Measurements from ENCODE around the gene PTMS. TPM values are rescaled to one million over a fixed set of nuclear protein-coding genes. Genes with fewer than 3 reads are reported as not detected.

The PTMS gene, protein sequence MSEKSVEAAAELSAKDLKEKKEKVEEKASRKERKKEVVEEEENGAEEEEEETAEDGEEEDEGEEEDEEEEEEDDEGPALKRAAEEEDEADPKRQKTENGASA
- total RNA-seq: 146 and 275 TPM in 2 replicates

DNA sequence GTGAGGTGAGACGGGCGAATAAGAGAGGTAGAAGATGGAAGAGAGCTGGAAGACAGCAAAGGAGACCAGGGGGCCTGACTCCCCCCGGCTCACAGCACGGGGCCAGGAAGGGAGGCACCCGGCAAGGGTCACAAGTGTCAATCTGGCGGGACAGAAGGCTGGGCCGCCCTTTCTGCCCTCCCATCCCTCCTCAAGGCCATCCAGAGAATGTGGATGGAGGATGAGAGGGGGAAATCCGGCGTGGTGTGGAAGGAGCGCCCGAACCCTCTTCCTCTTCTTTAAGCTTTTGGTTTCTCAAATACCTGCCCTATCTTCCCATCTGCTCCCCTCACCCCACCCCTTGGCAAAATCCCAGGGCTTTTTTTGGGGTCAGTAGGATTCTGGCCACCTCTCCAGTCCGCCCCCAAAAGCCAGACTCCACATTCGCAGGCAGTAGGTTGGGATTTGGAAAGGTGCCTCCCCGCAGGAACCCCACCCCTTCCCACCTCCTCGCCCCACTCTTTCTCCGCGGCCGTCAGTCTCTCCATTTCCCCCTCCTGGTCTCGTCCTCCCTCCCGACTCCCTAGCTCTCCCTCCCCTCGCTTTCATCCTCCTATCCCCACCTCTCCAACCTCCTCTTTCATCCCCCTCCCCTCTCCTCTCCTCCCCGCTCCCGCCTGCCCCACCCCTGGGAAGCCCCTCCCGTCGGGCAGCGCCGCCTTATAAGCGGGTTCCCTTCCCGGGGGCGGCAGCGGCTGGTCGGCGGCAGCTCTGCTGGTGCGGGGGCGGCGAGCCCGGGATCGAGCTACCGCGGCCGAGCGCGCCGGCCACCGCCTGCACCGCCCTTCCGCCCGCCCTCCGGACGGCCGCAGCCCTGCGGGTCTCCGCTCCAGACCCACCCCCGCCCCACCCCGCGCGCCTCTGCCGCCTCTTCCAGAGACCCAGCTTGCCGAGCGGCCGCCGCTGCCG lies at the start of gene PTMS:
TSS of gene PTMS (plus strand) at position 730 of the 948 bp plus-strand sequence. CDS start 343 bp downstream, outside the sequence.

DNA sequence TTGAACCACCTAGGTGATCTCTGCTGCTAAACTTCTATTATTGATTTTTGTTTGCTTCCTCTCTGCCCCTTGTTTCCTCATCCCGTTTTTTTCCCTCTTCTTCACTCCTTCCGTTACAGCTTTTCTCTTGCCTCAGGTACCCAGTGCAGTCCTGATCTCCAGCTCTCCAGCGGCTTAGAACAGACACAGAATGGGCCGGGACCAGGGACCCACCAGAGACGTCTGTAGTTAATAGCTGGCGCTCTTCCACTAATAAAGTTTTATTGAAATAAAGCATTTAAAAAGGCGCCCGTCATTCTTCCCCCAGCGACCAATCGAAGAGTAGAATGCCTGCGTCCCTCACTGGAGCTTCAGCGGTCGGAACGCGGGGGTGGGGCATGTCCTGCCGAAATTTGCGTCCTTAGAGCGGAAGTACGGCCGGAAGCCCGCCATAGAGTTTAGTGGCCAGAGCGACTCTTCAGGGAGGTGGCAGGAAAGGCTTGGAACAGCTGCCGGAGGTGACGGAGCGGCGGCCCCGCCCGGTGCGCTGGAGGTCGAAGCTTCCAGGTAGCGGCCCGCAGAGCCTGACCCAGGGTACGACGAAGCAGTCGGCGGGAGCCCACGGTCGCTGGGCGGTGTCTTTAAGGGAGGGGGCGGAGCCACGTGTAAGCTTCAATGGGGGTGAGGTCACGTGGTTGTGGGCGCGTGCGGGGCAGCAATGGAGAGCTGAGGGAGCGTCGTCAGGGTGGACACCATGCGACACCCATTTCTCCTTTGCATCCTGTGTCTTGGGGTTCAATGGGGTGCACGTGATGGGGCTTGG lies 42.4 kb upstream of the PTMS start, which contains the start of gene COPS7A:
TSS of gene COPS7A (plus strand) at position 440 of the 802 bp plus-strand sequence. CDS start 611 bp downstream, outside the sequence.

DNA sequence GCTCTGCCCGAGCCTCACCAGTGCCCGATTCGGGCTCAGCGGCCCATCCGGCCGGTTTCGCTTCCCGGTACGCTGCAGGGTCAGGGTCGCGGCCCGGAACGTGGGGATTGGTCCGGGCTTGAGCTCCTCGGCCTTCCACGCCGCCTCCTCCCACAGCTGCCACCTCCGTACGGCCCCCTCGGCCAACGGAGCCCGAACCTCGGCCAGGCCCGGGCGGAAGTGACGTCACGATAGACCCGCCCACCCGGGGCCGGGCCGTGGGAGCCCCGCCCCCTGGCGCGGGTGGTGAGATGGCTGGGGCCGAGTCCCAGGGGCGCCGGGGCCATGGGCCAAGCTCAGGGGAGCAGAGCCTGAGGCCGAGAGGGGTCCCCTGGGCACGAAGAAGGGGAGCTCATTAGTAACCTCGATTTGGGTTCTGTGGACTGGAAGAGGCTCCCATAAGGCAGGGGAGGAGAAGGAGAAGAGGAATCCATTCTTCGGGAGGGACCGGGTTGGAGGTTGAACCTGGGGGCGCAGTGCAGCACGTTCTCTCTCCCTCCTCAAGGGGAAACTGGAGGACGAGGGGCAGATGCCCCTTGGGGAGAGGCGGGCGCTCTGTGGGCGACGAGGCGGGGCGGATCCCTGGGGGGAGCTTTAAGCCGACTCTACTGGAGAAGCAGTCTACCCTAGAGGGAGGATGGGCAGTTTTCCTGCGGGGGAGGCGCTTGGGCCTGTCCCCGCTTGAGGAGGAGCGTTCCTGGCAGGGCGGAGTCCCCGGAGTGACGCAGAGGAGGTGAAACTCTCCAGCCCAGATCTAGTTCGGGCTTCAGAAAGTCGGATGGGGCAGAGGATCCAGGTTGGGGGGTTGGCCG lies 13.0 kb upstream of the PTMS start, which contains the start of gene MLF2:
TSS of gene MLF2 (minus strand) at position 221 of the 851 bp plus-strand sequence. CDS start 807 bp downstream, outside the sequence.

DNA sequence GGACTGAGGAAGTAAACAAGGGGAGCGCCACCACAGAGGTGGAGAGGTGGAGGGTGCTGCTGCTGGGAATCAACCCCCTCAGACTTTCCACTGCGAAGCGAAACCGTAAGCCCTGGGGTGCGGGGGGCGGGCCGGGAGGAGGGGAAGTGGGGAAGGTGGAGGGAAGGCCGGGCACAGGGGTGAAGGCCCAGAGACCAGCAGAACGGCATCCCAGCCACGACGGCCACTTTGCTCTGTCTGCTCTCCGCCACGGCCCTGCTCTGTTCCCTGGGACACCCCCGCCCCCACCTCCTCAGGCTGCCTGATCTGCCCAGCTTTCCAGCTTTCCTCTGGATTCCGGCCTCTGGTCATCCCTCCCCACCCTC lies 6.2 kb downstream of the PTMS start, which contains the start of gene LAG3:
TSS of gene LAG3 (plus strand) at position 190 of the 365 bp plus-strand sequence. CDS start 333 bp downstream, outside the sequence.

DNA sequence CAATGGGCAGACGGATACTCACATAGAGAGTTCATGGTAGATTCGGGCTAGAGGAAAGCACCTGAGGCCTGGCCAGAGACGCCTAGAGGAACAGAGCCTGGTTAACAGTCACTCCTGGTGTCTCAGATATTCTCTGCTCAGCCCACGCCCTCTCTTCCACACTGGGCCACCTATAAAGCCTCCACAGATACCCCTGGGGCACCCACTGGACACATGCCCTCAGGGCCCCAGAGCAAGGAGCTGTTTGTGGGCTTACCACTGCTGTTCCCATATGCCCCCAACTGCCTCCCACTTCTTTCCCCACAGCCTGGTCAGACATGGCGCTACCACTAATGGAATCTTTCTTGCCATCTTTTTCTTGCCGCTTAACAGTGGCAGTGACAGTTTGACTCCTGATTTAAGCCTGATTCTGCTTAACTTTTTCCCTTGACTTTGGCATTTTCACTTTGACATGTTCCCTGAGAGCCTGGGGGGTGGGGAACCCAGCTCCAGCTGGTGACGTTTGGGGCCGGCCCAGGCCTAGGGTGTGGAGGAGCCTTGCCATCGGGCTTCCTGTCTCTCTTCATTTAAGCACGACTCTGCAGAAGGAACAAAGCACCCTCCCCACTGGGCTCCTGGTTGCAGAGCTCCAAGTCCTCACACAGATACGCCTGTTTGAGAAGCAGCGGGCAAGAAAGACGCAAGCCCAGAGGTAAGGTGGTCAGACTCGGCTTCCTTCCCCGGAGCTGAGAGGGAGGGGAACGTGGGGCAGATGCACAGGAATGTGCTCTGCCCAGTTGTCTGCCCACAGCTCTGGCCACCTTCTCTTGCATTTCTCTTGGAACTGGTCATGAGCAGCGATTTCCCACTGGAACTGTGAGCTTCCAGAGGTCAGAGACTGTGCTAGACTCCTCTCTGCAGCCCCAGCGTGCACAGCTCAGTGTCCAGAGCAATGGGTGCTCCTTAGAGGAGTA lies 23.1 kb downstream of the PTMS start, which contains the start of gene CD4:
TSS of gene CD4 (plus strand) at position 557 of the 953 bp plus-strand sequence. CDS start 10,611 bp downstream, outside the sequence.

Other genes starting within 250 kb of the PTMS start
- 7,240 and 8,467 TPM in 2 replicates for gene GAPDH, start 231.8 kb upstream of the PTMS start, total RNA-seq
- 11.0 and 11.8 TPM in 2 replicates for gene IFFO1, start 210.3 kb upstream of the PTMS start, total RNA-seq
- gene NOP2, start 198.1 kb upstream of the PTMS start, total RNA-seq: 24.4 and 25.9 TPM in 2 replicates
- 173 and 195 TPM in 2 replicates for gene CHD4, start 159.0 kb upstream of the PTMS start, total RNA-seq
- 0.17 TPM in 1 of 2 replicates, not detected in the other for gene LPAR5, start 130.4 kb upstream of the PTMS start, total RNA-seq
- gene ACRBP, start 118.9 kb upstream of the PTMS start, total RNA-seq: 0.89 and 1.0 TPM in 2 replicates
- gene ING4, start 103.2 kb upstream of the PTMS start, total RNA-seq: 28.7 TPM in 2 replicates
- 21.4 and 24.5 TPM in 2 replicates for gene ZNF384, start 77.0 kb upstream of the PTMS start, total RNA-seq
- 0.17 and 0.74 TPM in 2 replicates for gene PIANP, start 65.5 kb upstream of the PTMS start, total RNA-seq
- gene COPS7A, start 42.3 kb upstream of the PTMS start, total RNA-seq: 95.1 and 98.9 TPM in 2 replicates
- gene MLF2, start 13.2 kb upstream of the PTMS start, total RNA-seq: 235 and 236 TPM in 2 replicates
- gene LAG3, start 6.2 kb downstream of the PTMS start, total RNA-seq: 0.17 and 0.74 TPM in 2 replicates
- gene CD4, start 23.2 kb downstream of the PTMS start, total RNA-seq: 3.3 and 5.2 TPM in 2 replicates
- 2.0 and 2.7 TPM in 2 replicates for gene GPR162, start 55.5 kb downstream of the PTMS start, total RNA-seq
- gene P3H3, start 62.0 kb downstream of the PTMS start, total RNA-seq: 48.6 and 54.1 TPM in 2 replicates
- 1.3 and 2.2 TPM in 2 replicates for gene GNB3, start 74.6 kb downstream of the PTMS start, total RNA-seq
- 103 and 118 TPM in 2 replicates for gene CDCA3, start 84.9 kb downstream of the PTMS start, total RNA-seq
- 80.7 and 84.2 TPM in 2 replicates for gene USP5, start 85.8 kb downstream of the PTMS start, total RNA-seq
- gene TPI1, start 101.2 kb downstream of the PTMS start, total RNA-seq: 1,045 and 1,081 TPM in 2 replicates
- 12.6 and 15.6 TPM in 2 replicates for gene SPSB2, start 106.9 kb downstream of the PTMS start, total RNA-seq
- 8.8 and 10.8 TPM in 2 replicates for gene LRRC23, start 138.5 kb downstream of the PTMS start, total RNA-seq
- 9.6 and 10.4 TPM in 2 replicates for gene ENO2, start 148.2 kb downstream of the PTMS start, total RNA-seq
- 12.1 and 14.6 TPM in 2 replicates for gene ATN1, start 161.6 kb downstream of the PTMS start, total RNA-seq
- not detected in 2 replicates for gene RNU7-1, start 177.5 kb downstream of the PTMS start, total RNA-seq
- 267 and 309 TPM in 2 replicates for gene C12orf57, start 177.7 kb downstream of the PTMS start, total RNA-seq
- gene PTPN6, start 185.0 kb downstream of the PTMS start, total RNA-seq: 4.9 and 5.4 TPM in 2 replicates
- gene PHB2, start 204.3 kb downstream of the PTMS start, total RNA-seq: 372 and 405 TPM in 2 replicates
- gene EMG1, start 204.6 kb downstream of the PTMS start, total RNA-seq: 48.4 and 58.4 TPM in 2 replicates

Data from bronchus fibroblast of lung (primary cell).